T-cell (primary cell): ENCODE measurements around the gene VIP. TPM values are rescaled to one million over a fixed set of nuclear protein-coding genes. Genes with fewer than 3 reads are reported as not detected.

Source experiments
- ATAC-seq, 4 experiments: fragments of 200-7000 bp in 3 of 4; fragments of 150-1000 bp in 1 of 4; cut with Tn5 transposase; replicated peaks in 1 of 4; 1 replicate in 3 of 4; 2 replicates in 1 of 4; pipeline ENCODE4 v1.10.0; 2021; ENCODE audit warnings: moderate library complexity in 3 of 4, mild to moderate bottlenecking in 2 of 4, moderate number of reproducible peaks in 1 of 4
- CTCF ChIA-PET, 2 donors: fragments of 300-600 bp; sonication (Branson Sonifier 250); formaldehyde crosslinking; loops; one replicate each; lab custom pipeline; 2022; ENCODE audit warnings: antibody characterized with exemption in 2 of 2; lab: Charles Lee
- POLR2A ChIA-PET, 2 donors: fragments of 300-600 bp; sonication (Branson Sonifier 250); formaldehyde crosslinking; loops; one replicate each; lab custom pipeline; 2022; ENCODE audit warnings: antibody characterized with exemption in 2 of 2; lab: Charles Lee
- DNase-seq, 35 experiments: peaks; one replicate each; pipeline versions ENCODE4 v3.0.0 to v3.0.0-alpha.2; 2013 to 2023
- H3K27ac ChIP-seq: one replicate; pipeline ENCODE4 v1.5.1; 2013; ENCODE audit warnings: low read length
- H3K27me3 ChIP-seq, 2 experiments: replicated peaks in 1 of 2; 1 replicate in 1 of 2; 2 replicates in 1 of 2; pipeline versions ENCODE4 v1.6.1 to v1.7.0; 2013; ENCODE audit warnings: low read length in 1 of 2, mixed read lengths in 1 of 2; ENCODE audit not compliant: control insufficient read depth in 2 of 2, insufficient read depth in 2 of 2; ENCODE audit errors: extremely low read depth in 1 of 2
- H3K36me3 ChIP-seq, 2 donors: 1 replicate in 1 of 2; 2 replicates in 1 of 2; pipeline versions ENCODE4 v1.6.1 to v1.7.0; 2013; ENCODE audit warnings: low read length in 1 of 2; ENCODE audit not compliant: control insufficient read depth in 2 of 2, insufficient read depth in 1 of 2; ENCODE audit errors: extremely low read depth in 1 of 2
- H3K4me1 ChIP-seq, 2 experiments: 1 replicate in 1 of 2; 2 replicates in 1 of 2; pipeline versions ENCODE4 v1.6.1 to v1.7.0; 2013; ENCODE audit warnings: low read length in 2 of 2, mixed read lengths in 1 of 2; ENCODE audit not compliant: insufficient read depth in 2 of 2, control insufficient read depth in 1 of 2; ENCODE audit errors: extremely low read depth in 1 of 2
- H3K4me3 ChIP-seq, 2 donors: 1 replicate in 1 of 2; 2 replicates in 1 of 2; pipeline versions ENCODE4 v1.5.1 to v1.7.0; 2013; ENCODE audit warnings: mild to moderate bottlenecking in 2 of 2, low read length in 1 of 2, moderate library complexity in 1 of 2; ENCODE audit not compliant: control insufficient read depth in 1 of 2; ENCODE audit errors: extremely low read depth in 1 of 2
- H3K9me3 ChIP-seq: 2 replicates; pipeline ENCODE4 v1.7.0; 2013
- H3K27ac Mint-ChIP-seq, 2 donors: one replicate each; pipeline ENCODE4 v1.8.0; 2020 to 2021; ENCODE audit warnings: mild to moderate bottlenecking in 2 of 2, mixed read lengths in 2 of 2
- H3K27me3 Mint-ChIP-seq, 2 donors: one replicate each; pipeline ENCODE4 v1.8.0; 2021 to 2022; ENCODE audit warnings: mixed read lengths in 2 of 2
- H3K36me3 Mint-ChIP-seq: one replicate; pipeline ENCODE4 v1.8.0; 2021; ENCODE audit warnings: mixed read lengths
- H3K4me1 Mint-ChIP-seq, 3 donors: one replicate each; pipeline ENCODE4 v1.8.0; 2020 to 2022; ENCODE audit warnings: mixed read lengths in 3 of 3, mild to moderate bottlenecking in 1 of 3
- H3K4me3 Mint-ChIP-seq, 3 donors: one replicate each; pipeline ENCODE4 v1.8.0; 2020 to 2022; ENCODE audit warnings: mild to moderate bottlenecking in 3 of 3, mixed read lengths in 3 of 3, moderate library complexity in 3 of 3
- H3K9me3 Mint-ChIP-seq, 3 donors: one replicate each; pipeline ENCODE4 v1.8.0; 2020 to 2022; ENCODE audit warnings: mixed read lengths in 3 of 3
- WGBS: methylation state at CpG from one replicate; pipeline ENCODE4 v1.1.5; 2013; ENCODE audit warnings: missing lambda C conversion rate; ENCODE audit not compliant: insufficient coverage; 5-methylcytosine and 5-hydroxymethylcytosine counted together
- total RNA-seq, 35 experiments: library from RNA in 6 of 35; stranded (reverse) in 6 of 35; fragments of 120-200 nt in 1 of 35; gene quantifications; one replicate each; pipeline versions ENCODE4 v1.2.1 to v1.2.4 and lab custom pipeline; 2013 to 2026

Gene VIP
- total RNA-seq, 5 donors from 2014 or later (not counting 1 experiment from before 2014, with no cell fraction given), result not detected

GRCh38 chr6:152769159-152769558, 18.6 kb downstream of the VIP start:
- CTCF ChIA-PET, result interaction anchor here in 1 of 2 donors (1.1 kb wide), 1 partner anchor 12 kb away, joined by 3 read pairs; no protein-coding TSS in a partner anchor
- Histone ChIP-seq H3K27me3 (no peaks in the 10 kb centered on the region), H3K9me3 (no peaks in the 10 kb centered on the region), H3K27ac (no peak overlapping the region), H3K4me3 (no peak overlapping the region), H3K4me1 (no peaks in the 10 kb centered on the region), H3K36me3 (no peaks in the 10 kb centered on the region)
- no peak for DNase-seq
- ATAC-seq, result no peak
- Mint-ChIP-seq H3K4me1 (no peaks in the 10 kb centered on the region), H3K4me3 (no peak overlapping the region), H3K27ac (no peak overlapping the region), H3K36me3 (no peaks in the 10 kb centered on the region), H3K9me3 (no peaks in the 10 kb centered on the region), H3K27me3 (peaks cover 0 to 3% of the 10 kb centered on the region in 2 donors)
- POLR2A ChIA-PET, result no interaction called here
- WGBS, result no CpG with 5 or more reads among the region's 7 CpGs

- no peaks in the 10 kb centered on the region for H3K9me3 ChIP-seq
- no peaks in the 10 kb centered on the region for H3K27me3 ChIP-seq
- no peak for ATAC-seq
- peaks cover 0 to 3% of the 10 kb centered on the region in 2 donors for H3K27me3 Mint-ChIP-seq
- no peak overlapping the region for H3K27ac Mint-ChIP-seq
- DNase-seq, result no peak
- ChIA-PET POLR2A (no interaction called here), CTCF (no interaction called here)
- WGBS, result 67% methylated on average over 2 of the region's 2 CpGs
- H3K36me3 ChIP-seq, result no peaks in the 10 kb centered on the region
- H3K27ac ChIP-seq, result no peak overlapping the region
- no peaks in the 10 kb centered on the region for H3K36me3 Mint-ChIP-seq
- H3K4me3 Mint-ChIP-seq, result no peak overlapping the region
- no peaks in the 10 kb centered on the region for H3K4me1 ChIP-seq
- H3K9me3 Mint-ChIP-seq, result no peaks in the 10 kb centered on the region
- H3K4me3 ChIP-seq, result no peak overlapping the region
- H3K4me1 Mint-ChIP-seq, result no peaks in the 10 kb centered on the region
Measured at GRCh38 chr6:152769993-152770392, 19.4 kb downstream of the VIP start.

DNA sequence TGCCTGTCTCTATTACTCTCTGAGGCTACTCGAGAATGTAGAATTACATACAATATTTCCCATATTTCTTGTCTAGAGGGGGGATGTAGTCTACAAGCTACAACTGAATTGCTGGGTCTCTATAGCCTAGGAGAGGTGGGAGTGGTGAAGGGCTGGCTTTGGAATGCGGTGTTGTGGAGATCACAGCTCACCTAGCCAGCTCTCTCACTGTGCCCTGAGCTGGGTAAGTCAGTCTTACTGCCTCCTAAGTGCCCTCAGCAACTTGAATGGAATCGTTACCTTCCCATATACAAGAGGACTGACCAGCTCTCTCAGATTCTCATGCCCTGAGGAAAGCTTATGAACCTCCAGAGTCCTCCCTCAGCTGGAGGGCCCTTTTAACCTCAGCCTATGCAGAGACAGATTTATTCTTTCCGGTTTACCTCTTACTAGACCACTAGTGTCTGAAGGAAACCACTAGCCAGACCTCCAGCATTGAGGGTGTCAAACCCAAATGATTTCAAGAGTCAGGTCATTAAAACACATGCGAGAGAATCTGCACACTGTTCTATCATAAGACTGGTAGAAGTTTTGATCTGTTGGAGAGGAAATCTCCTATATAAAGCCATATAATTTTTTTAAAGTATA, 20.6 kb downstream of the VIP start:
- POLR2A ChIA-PET, result no interaction called here
- no peak for ATAC-seq

DNA sequence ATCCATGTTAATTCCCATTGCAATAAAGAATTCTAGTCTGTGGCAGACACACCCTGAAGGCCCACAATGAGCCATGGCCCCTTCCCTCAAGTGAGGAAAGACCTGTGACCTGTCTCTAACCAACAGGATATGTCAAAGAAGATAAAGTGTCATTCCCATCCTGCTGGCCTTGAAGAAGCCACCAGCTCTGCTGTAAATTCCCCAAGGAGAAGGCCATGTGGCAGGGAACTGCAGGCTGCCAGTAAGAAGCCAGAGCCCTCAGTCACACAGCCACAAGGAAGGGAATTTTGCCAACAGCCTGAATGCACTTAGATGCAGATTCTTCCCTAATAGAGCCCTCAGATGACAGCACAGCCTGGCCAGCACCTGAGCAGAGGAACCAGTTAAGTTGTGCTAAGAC, 24.8 kb downstream of the VIP start:
- POLR2A ChIA-PET, result no interaction called here
- Histone ChIP-seq H3K27ac (no peak overlapping the region), H3K27me3 (no peaks in the 10 kb centered on the region), H3K4me3 (no peak overlapping the region), H3K4me1 (no peaks in the 10 kb centered on the region), H3K36me3 (no peaks in the 10 kb centered on the region), H3K9me3 (no peaks in the 10 kb centered on the region)
- no peaks in the 10 kb centered on the region for H3K4me1 Mint-ChIP-seq
- no peak overlapping the region for H3K4me3 Mint-ChIP-seq
- H3K36me3 Mint-ChIP-seq, result no peaks in the 10 kb centered on the region
- ATAC-seq, result no peak
- H3K9me3 Mint-ChIP-seq, result no peaks in the 10 kb centered on the region
- no peaks in the 10 kb centered on the region for H3K27me3 Mint-ChIP-seq
- CTCF ChIA-PET, result no interaction called here
- no peak for DNase-seq
- H3K27ac Mint-ChIP-seq, result no peak overlapping the region

More for the DNA sequence above, 20.6 kb downstream of the VIP start:
- WGBS, result 63% methylated on average over 1 of the region's 5 CpGs
- no peak overlapping the region for H3K4me3 Mint-ChIP-seq
- H3K4me1 Mint-ChIP-seq, result no peaks in the 10 kb centered on the region
- no peaks in the 10 kb centered on the region for H3K9me3 Mint-ChIP-seq
- Histone ChIP-seq H3K4me3 (no peak overlapping the region), H3K36me3 (no peaks in the 10 kb centered on the region), H3K4me1 (no peaks in the 10 kb centered on the region), H3K27ac (no peak overlapping the region), H3K27me3 (no peaks in the 10 kb centered on the region), H3K9me3 (no peaks in the 10 kb centered on the region)
- DNase-seq, result no peak
- H3K27me3 Mint-ChIP-seq, result no peaks in the 10 kb centered on the region
- H3K27ac Mint-ChIP-seq, result no peak overlapping the region
- CTCF ChIA-PET, result no interaction called here
- no peaks in the 10 kb centered on the region for H3K36me3 Mint-ChIP-seq

GRCh38 chr6:152776833-152777232, 26.2 kb downstream of the VIP start:
- Mint-ChIP-seq H3K9me3 (no peaks in the 10 kb centered on the region), H3K36me3 (no peaks in the 10 kb centered on the region), H3K4me3 (no peak overlapping the region), H3K4me1 (no peaks in the 10 kb centered on the region), H3K27me3 (no peaks in the 10 kb centered on the region), H3K27ac (no peak overlapping the region)
- ATAC-seq, result no peak
- Histone ChIP-seq H3K27me3 (no peaks in the 10 kb centered on the region), H3K36me3 (no peaks in the 10 kb centered on the region), H3K27ac (no peak overlapping the region), H3K4me1 (no peaks in the 10 kb centered on the region), H3K9me3 (no peaks in the 10 kb centered on the region), H3K4me3 (no peak overlapping the region)
- WGBS, result 87% methylated on average over 2 of the region's 3 CpGs
- no peak for DNase-seq
- POLR2A ChIA-PET, result no interaction called here
- CTCF ChIA-PET, result no interaction called here

DNA sequence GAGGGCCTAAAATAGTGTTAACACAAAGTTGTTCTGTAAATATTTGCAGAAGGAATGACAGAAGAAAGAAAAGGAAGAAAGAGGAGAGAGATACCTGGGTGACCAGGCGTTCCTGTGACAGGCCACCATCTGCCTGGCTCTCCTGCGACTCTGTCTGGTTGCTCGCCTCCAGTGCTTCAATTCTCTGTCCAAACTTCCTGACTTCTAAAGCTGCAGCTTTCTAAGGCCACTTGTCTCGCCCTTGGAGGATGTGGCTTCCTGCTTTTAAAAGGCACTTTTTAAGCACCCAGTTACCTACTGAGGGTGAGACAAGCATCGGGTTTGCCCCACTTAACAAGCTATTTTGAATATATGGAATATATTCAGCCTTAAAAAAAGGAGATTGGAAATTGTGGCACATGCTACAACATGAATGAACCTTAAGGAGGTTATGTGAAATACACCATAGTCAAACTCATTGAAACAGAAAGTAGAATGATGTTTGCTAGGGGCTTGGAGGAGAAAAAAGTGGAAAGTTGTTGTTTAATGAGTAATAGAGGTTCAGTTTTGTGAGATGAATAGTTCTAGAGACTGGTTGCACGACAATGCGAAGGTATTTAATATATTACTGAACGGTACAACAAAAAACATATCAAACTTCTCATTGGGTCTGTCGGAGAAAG, 32.8 kb downstream of the VIP start:
- DNase-seq, result no peak
- CTCF ChIA-PET, result no interaction called here
- Mint-ChIP-seq H3K4me3 (no peak overlapping the region), H3K36me3 (no peaks in the 10 kb centered on the region), H3K9me3 (peaks cover 0 to 3% (median 0%) of the 10 kb centered on the region in 3 donors), H3K4me1 (no peaks in the 10 kb centered on the region), H3K27ac (no peak overlapping the region), H3K27me3 (no peaks in the 10 kb centered on the region)
- WGBS, result 14% methylated on average over 1 of the region's 9 CpGs
- POLR2A ChIA-PET, result no interaction called here
- Histone ChIP-seq H3K27me3 (no peaks in the 10 kb centered on the region), H3K4me3 (no peak overlapping the region), H3K36me3 (no peaks in the 10 kb centered on the region), H3K27ac (no peak overlapping the region), H3K9me3 (no peaks in the 10 kb centered on the region), H3K4me1 (no peaks in the 10 kb centered on the region)
- no peak for ATAC-seq
